Liver (tissue), 3 donors: ENCODE measurements around the gene SLC12A8.

Experiments
- EGR1 ChIP-seq, 2 donors: IDR thresholded peaks; 2 replicates each; pipeline ENCODE4 v1.6.1; 2016 to 2018; ENCODE audit warnings: antibody characterized with exemption in 2 of 2, low read depth in 2 of 2
- GABPA ChIP-seq, 2 donors: IDR thresholded peaks in 1 of 2; conservative IDR thresholded peaks in 1 of 2; 2 replicates each; pipeline ENCODE4 v1.6.1; 2016; ENCODE audit warnings: antibody characterized with exemption in 2 of 2, mild to moderate bottlenecking in 1 of 2, moderate library complexity in 1 of 2
- HNF4G ChIP-seq: IDR thresholded peaks from 2 replicates; pipeline ENCODE4 v1.6.1; 2016; ENCODE audit warnings: antibody characterized with exemption
- RAD21 ChIP-seq, 2 donors: IDR thresholded peaks; 2 replicates each; pipeline ENCODE4 v1.6.1; 2016; ENCODE audit warnings: antibody characterized with exemption in 2 of 2, mild to moderate bottlenecking in 2 of 2
- SP1 ChIP-seq: IDR thresholded peaks from 2 replicates; pipeline ENCODE4 v1.6.1; 2018; ENCODE audit warnings: antibody characterized with exemption, mild to moderate bottlenecking
- TAF1 ChIP-seq: conservative IDR thresholded peaks from 2 replicates; pipeline ENCODE4 v1.6.1; 2016; ENCODE audit warnings: antibody characterized with exemption, mild to moderate bottlenecking
- YY1 ChIP-seq: IDR thresholded peaks from 2 replicates; pipeline ENCODE4 v1.6.1; 2016; ENCODE audit warnings: antibody characterized with exemption, mild to moderate bottlenecking
- TF ChIP-seq, protein P1 (sequence below): fragments of 150-350 bp; IDR thresholded peaks from 2 replicates; pipeline ENCODE4 v1.5.1; 2017; ENCODE audit warnings: improper control_type of control experiment, low read depth, low read length; ENCODE audit not compliant: missing input control
- TF ChIP-seq, protein P2 (sequence below): IDR thresholded peaks from 2 replicates; pipeline ENCODE4 v1.6.1; 2016; ENCODE audit warnings: antibody characterized with exemption
- TF ChIP-seq, protein P3 (sequence below): IDR thresholded peaks from 2 replicates; pipeline ENCODE4 v1.6.1; 2016; ENCODE audit warnings: antibody characterized with exemption
- TF ChIP-seq, protein P4 (sequence below): IDR thresholded peaks from 2 replicates; pipeline ENCODE4 v1.6.1; 2016; ENCODE audit warnings: antibody characterized with exemption, mild to moderate bottlenecking
- donor health status: healthy.
- donor health status: healthy.

DNA sequence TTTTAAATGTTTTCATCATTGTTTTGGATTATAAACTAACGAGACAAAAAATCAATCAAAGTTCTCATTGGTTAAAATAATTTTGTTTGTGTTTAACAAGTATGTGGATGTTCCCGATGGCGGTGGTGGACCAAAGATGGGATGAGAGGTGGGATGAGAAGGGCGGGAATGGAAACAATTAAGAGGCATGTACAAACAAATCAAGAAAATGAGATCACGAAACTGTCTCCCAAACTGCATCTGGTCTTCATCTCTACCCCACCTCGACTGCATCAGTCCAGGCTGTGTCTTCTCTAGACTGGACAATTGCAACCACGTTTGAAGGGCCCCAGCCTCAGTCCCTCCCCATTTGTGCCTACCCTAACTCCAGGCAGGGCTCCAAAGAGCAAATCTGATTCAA, 56.1 kb downstream of the SLC12A8 start:
- TF ChIP-seq, protein P1, sequence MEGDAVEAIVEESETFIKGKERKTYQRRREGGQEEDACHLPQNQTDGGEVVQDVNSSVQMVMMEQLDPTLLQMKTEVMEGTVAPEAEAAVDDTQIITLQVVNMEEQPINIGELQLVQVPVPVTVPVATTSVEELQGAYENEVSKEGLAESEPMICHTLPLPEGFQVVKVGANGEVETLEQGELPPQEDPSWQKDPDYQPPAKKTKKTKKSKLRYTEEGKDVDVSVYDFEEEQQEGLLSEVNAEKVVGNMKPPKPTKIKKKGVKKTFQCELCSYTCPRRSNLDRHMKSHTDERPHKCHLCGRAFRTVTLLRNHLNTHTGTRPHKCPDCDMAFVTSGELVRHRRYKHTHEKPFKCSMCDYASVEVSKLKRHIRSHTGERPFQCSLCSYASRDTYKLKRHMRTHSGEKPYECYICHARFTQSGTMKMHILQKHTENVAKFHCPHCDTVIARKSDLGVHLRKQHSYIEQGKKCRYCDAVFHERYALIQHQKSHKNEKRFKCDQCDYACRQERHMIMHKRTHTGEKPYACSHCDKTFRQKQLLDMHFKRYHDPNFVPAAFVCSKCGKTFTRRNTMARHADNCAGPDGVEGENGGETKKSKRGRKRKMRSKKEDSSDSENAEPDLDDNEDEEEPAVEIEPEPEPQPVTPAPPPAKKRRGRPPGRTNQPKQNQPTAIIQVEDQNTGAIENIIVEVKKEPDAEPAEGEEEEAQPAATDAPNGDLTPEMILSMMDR = no peak
- TF ChIP-seq EGR1 (IDR thresholded peaks at IDR 0.05; ENCODE audit: low read depth in 2 of 2) (no peak), RAD21 (IDR thresholded peaks at IDR 0.05) (no peak), TAF1 (no peak), GABPA (IDR thresholded peaks at IDR 0.05 in 1 of 2, conservative IDR thresholded peaks at IDR 0.05 in 1 of 2) (no peak), YY1 (no peak), SP1 (no peak), HNF4G (no peak)
- TF ChIP-seq, protein P2, sequence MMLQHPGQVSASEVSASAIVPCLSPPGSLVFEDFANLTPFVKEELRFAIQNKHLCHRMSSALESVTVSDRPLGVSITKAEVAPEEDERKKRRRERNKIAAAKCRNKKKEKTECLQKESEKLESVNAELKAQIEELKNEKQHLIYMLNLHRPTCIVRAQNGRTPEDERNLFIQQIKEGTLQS = no peak
- TF ChIP-seq, protein P3, sequence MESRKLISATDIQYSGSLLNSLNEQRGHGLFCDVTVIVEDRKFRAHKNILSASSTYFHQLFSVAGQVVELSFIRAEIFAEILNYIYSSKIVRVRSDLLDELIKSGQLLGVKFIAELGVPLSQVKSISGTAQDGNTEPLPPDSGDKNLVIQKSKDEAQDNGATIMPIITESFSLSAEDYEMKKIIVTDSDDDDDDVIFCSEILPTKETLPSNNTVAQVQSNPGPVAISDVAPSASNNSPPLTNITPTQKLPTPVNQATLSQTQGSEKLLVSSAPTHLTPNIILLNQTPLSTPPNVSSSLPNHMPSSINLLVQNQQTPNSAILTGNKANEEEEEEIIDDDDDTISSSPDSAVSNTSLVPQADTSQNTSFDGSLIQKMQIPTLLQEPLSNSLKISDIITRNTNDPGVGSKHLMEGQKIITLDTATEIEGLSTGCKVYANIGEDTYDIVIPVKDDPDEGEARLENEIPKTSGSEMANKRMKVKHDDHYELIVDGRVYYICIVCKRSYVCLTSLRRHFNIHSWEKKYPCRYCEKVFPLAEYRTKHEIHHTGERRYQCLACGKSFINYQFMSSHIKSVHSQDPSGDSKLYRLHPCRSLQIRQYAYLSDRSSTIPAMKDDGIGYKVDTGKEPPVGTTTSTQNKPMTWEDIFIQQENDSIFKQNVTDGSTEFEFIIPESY = no peak
- TF ChIP-seq, protein P4, sequence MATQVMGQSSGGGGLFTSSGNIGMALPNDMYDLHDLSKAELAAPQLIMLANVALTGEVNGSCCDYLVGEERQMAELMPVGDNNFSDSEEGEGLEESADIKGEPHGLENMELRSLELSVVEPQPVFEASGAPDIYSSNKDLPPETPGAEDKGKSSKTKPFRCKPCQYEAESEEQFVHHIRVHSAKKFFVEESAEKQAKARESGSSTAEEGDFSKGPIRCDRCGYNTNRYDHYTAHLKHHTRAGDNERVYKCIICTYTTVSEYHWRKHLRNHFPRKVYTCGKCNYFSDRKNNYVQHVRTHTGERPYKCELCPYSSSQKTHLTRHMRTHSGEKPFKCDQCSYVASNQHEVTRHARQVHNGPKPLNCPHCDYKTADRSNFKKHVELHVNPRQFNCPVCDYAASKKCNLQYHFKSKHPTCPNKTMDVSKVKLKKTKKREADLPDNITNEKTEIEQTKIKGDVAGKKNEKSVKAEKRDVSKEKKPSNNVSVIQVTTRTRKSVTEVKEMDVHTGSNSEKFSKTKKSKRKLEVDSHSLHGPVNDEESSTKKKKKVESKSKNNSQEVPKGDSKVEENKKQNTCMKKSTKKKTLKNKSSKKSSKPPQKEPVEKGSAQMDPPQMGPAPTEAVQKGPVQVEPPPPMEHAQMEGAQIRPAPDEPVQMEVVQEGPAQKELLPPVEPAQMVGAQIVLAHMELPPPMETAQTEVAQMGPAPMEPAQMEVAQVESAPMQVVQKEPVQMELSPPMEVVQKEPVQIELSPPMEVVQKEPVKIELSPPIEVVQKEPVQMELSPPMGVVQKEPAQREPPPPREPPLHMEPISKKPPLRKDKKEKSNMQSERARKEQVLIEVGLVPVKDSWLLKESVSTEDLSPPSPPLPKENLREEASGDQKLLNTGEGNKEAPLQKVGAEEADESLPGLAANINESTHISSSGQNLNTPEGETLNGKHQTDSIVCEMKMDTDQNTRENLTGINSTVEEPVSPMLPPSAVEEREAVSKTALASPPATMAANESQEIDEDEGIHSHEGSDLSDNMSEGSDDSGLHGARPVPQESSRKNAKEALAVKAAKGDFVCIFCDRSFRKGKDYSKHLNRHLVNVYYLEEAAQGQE = no peak
